A549 (cell line): ENCODE measurements around the gene CSKMT. TPM values are rescaled to one million over a fixed set of nuclear protein-coding genes. Genes with fewer than 3 reads are reported as not detected.

Source experiments
- ATAC-seq, 2 experiments: fragments of 200-7000 bp in 1 of 2; fragments of >200 bp in 1 of 2; cut with Nextera tagmentation in 1 of 2; cut with Tn5 transposase in 1 of 2; 3 replicates each; pipeline versions ENCODE4 v1.8.0 to v1.9.1; 2018 to 2020; ENCODE audit warnings: mild to moderate bottlenecking in 1 of 2, moderate library complexity in 1 of 2
- CTCF ChIA-PET: fragments of 300-600 bp; sonication (Branson Sonifier 250); formaldehyde crosslinking; extraction: SDS; loops from one replicate; lab custom pipeline; 2021; ENCODE audit warnings: antibody characterized with exemption, inconsistent platforms; lab: Yijun Ruan, JAX
- POLR2A ChIA-PET: fragments of 350-600 bp; formaldehyde crosslinking; extraction: SDS; loops from one replicate; lab custom pipeline; 2021; ENCODE audit warnings: antibody characterized with exemption, inconsistent platforms; lab: Yijun Ruan, JAX
- DNase-seq, 2 experiments: peaks; one replicate each; pipeline versions ENCODE4 v3.0.0 to v3.0.0-alpha.2; 2011 to 2016; ENCODE audit warnings: low read depth in 1 of 2, low spot score in 1 of 2
- FAIRE-seq: peaks from 2 replicates; lab custom pipeline; 2011; peaks lifted over from hg19 to GRCh38; lab: Jason Lieb, UNC
- H3K27ac ChIP-seq, 2 experiments: fragments of >200 bp; sonication (Bioruptor Twin); formaldehyde crosslinking; 3 replicates each; pipeline ENCODE4 v1.5.1; 2016 to 2017
- H3K4me1 ChIP-seq: fragments of >200 bp; sonication (Bioruptor Twin); formaldehyde crosslinking; 3 replicates; pipeline ENCODE4 v1.6.1; 2016
- H3K4me2 ChIP-seq: fragments of >200 bp; sonication (Bioruptor Twin); formaldehyde crosslinking; 3 replicates; pipeline ENCODE4 v1.6.1; 2016
- H3K4me3 ChIP-seq: fragments of >200 bp; sonication (Bioruptor Twin); formaldehyde crosslinking; 3 replicates; pipeline ENCODE4 v1.5.1; 2016
- H3K9me3 ChIP-seq: fragments of >200 bp; sonication (Bioruptor Twin); formaldehyde crosslinking; 3 replicates; pipeline ENCODE4 v1.6.1; 2016
- BCL3 ChIP-seq: fragments of >200 bp; sonication (Bioruptor Twin); formaldehyde crosslinking; IDR thresholded peaks from 3 replicates; pipeline ENCODE4 v1.6.1; 2016
- CEBPB ChIP-seq, 2 experiments: fragments of >200 bp in 1 of 2; sonication (Bioruptor Twin) in 1 of 2; formaldehyde crosslinking in 1 of 2; IDR thresholded peaks; 2 replicates each; pipeline ENCODE4 v1.6.1; 2012 to 2016
- CHD2 ChIP-seq: fragments of 150-350 bp; IDR thresholded peaks from 2 replicates; pipeline ENCODE4 v1.6.1; 2014; ENCODE audit warnings: low read length; ENCODE audit not compliant: partially characterized antibody
- CHD4 ChIP-seq: fragments of 200-600 bp; sonication (generic); IDR thresholded peaks from 2 replicates; pipeline ENCODE4 v1.6.1; 2016; ENCODE audit warnings: antibody characterized with exemption, mild to moderate bottlenecking, borderline replicate concordance
- E2F6 ChIP-seq: IDR thresholded peaks from 2 replicates; pipeline ENCODE4 v1.6.1; 2012; ENCODE audit warnings: low read depth, borderline replicate concordance
- EHF ChIP-seq: fragments of 250-450 bp; sonication (Bioruptor Pico); IDR thresholded peaks from 2 replicates; pipeline ENCODE4 v1.5.0; 2020; ENCODE audit warnings: mild to moderate bottlenecking
- EP300 ChIP-seq, 2 experiments: fragments of >200 bp; sonication (Bioruptor Twin); formaldehyde crosslinking; IDR thresholded peaks; 2 replicates in 1 of 2; 3 replicates in 1 of 2; pipeline ENCODE4 v1.6.1; 2016 to 2017
- FOSL2 ChIP-seq, 2 experiments: fragments of 450-650 bp in 1 of 2; fragments of >200 bp in 1 of 2; sonication (Bioruptor Twin) in 1 of 2; formaldehyde crosslinking; IDR thresholded peaks; 2 replicates each; pipeline versions ENCODE4 v1.5.0 to v1.6.1; 2016 to 2020; ENCODE audit warnings: mild to moderate bottlenecking in 1 of 2, moderate library complexity in 1 of 2
- GATA3 ChIP-seq: IDR thresholded peaks from 2 replicates; pipeline ENCODE4 v1.6.1; 2012; ENCODE audit warnings: borderline replicate concordance
- HOXA7 ChIP-seq: fragments of 250-450 bp; sonication (Bioruptor Pico); IDR thresholded peaks from 2 replicates; pipeline ENCODE4 v1.5.0; 2020; ENCODE audit warnings: mild to moderate bottlenecking, moderate library complexity
- HOXB13 ChIP-seq: fragments of 250-450 bp; sonication (Bioruptor Pico); IDR thresholded peaks from 2 replicates; pipeline ENCODE4 v1.5.0; 2020; ENCODE audit warnings: low read depth, mild to moderate bottlenecking, moderate library complexity
- HOXB5 ChIP-seq: fragments of 250-450 bp; sonication (Bioruptor Pico); IDR thresholded peaks from 2 replicates; pipeline ENCODE4 v1.5.0; 2020; ENCODE audit warnings: mild to moderate bottlenecking, moderate library complexity
- JUN ChIP-seq, 2 experiments: fragments of >200 bp; sonication (Bioruptor Twin); formaldehyde crosslinking; IDR thresholded peaks; 2 replicates in 1 of 2; 3 replicates in 1 of 2; pipeline ENCODE4 v1.6.1; 2016 to 2017
- KDM5A ChIP-seq: fragments of 200-600 bp; sonication (generic); IDR thresholded peaks from 2 replicates; pipeline ENCODE4 v1.6.1; 2016; ENCODE audit warnings: antibody characterized with exemption, mild to moderate bottlenecking
- NPAS2 ChIP-seq: fragments of 250-450 bp; sonication (Bioruptor Pico); IDR thresholded peaks from 2 replicates; pipeline ENCODE4 v1.8.0; 2022; ENCODE audit warnings: mild to moderate bottlenecking, moderate library complexity, borderline replicate concordance
- PHF8 ChIP-seq: fragments of 200-600 bp; sonication (generic); IDR thresholded peaks from 2 replicates; pipeline ENCODE4 v1.6.1; 2016; ENCODE audit warnings: low read depth, mild to moderate bottlenecking, antibody characterized with exemption, moderate library complexity, borderline replicate concordance
- POLR2A ChIP-seq: IDR thresholded peaks from 2 replicates; pipeline ENCODE4 v1.6.1; 2012; ENCODE audit warnings: mild to moderate bottlenecking, low read length
- POLR2AphosphoS2 ChIP-seq: conservative IDR thresholded peaks from 2 replicates; pipeline ENCODE4 v1.6.1; 2012; ENCODE audit warnings: low read length, improper control_type of control experiment, inconsistent platforms
- RFX5 ChIP-seq: fragments of 450-650 bp; IDR thresholded peaks from 2 replicates; pipeline ENCODE4 v1.7.1; 2014; ENCODE audit warnings: antibody characterized with exemption, mild to moderate bottlenecking, moderate library complexity
- TFCP2L1 ChIP-seq: fragments of 250-450 bp; sonication (Bioruptor Pico); IDR thresholded peaks from 2 replicates; pipeline ENCODE4 v1.5.0; 2021; ENCODE audit warnings: mild to moderate bottlenecking
- TP53 ChIP-seq: fragments of 250-450 bp; sonication (Bioruptor Pico); IDR thresholded peaks from 2 replicates; pipeline ENCODE4 v1.5.0; 2021; ENCODE audit warnings: mild to moderate bottlenecking, moderate library complexity
- ZC3H11A ChIP-seq: fragments of 450-650 bp; IDR thresholded peaks from 2 replicates; pipeline ENCODE4 v1.6.1; 2014; ENCODE audit warnings: antibody characterized with exemption, mild to moderate bottlenecking
- WGBS: methylation state at CpG from one replicate; pipeline ENCODE4 v1.1.6; 2017; ENCODE audit errors: missing lambda C conversion rate; 5-methylcytosine and 5-hydroxymethylcytosine counted together
- polyA plus RNA-seq, 4 experiments: library from polyadenylated mRNA; depleted of rRNA in 3 of 4; stranded (reverse); fragments of >200 nt; fragmentation: RNase III in 1 of 4; extraction: RNeasy Plus Mini Kit Qiagen cat#74134 plus additional on column Dnase treatment in 1 of 4; gene quantifications; 2 replicates in 3 of 4; 3 replicates in 1 of 4; pipeline ENCODE4 v1.2.3, GENCODE V29; 2011 to 2017
- TF ChIP-seq, protein P1 (sequence below): fragments of 250-450 bp; sonication (Bioruptor Pico); IDR thresholded peaks from 2 replicates; pipeline ENCODE4 v1.5.0; 2021; ENCODE audit warnings: mild to moderate bottlenecking, moderate library complexity, borderline replicate concordance
- TF ChIP-seq, protein P2 (sequence below): fragments of >200 bp; sonication (Bioruptor Twin); formaldehyde crosslinking; IDR thresholded peaks from 2 replicates; pipeline ENCODE4 v1.6.1; 2016
- TF ChIP-seq, protein P3 (sequence below): fragments of >200 bp; sonication (Bioruptor Twin); formaldehyde crosslinking; IDR thresholded peaks from 3 replicates; pipeline ENCODE4 v1.5.1; 2016
- TF ChIP-seq, protein P4 (sequence below): IDR thresholded peaks from 2 replicates; pipeline ENCODE4 v1.6.1; 2012

The CSKMT gene
- polyA plus RNA-seq, 2 of the 4 experiments (the other 2 are of a cell fraction) = 5.7 to 14.3 TPM

GRCh38 chr11:62645671-62645945 is 19.5 kb upstream of the CSKMT start:
- Histone ChIP-seq H3K4me3 (peak overlapping the region; percentile 79), H3K27ac (peak overlapping the region; percentile 94 to 97), H3K4me2 (peak overlapping the region; percentile 96)
- no peak for FAIRE-seq
- POLR2A ChIA-PET = interaction anchor here (0.7 to 2.0 kb wide), 6 partner anchors 10 to 82 kb away, joined by 3 to 35 read pairs (median 12); partner anchors contain the start of genes B3GAT3, C11orf98, CSKMT and HNRNPUL2
- TF ChIP-seq CHD4 (no peak), NPAS2 (CRISPR knock-in tag) (no peak), CEBPB (IDR thresholded peaks at IDR 0.05) (no peak), POLR2AphosphoS2 (no peak), HOXB5 (CRISPR knock-in tag) (no peak), TP53 (CRISPR knock-in tag) (no peak), BCL3 (no peak), EHF (no peak), EP300 (IDR thresholded peaks at IDR 0.05) (no peak), CHD2 (no peak), E2F6 (no peak), KDM5A (no peak), PHF8 (no peak)
- TF ChIP-seq, all 56 proteins: peak for 0
- CTCF ChIA-PET = interaction anchor here (0.7 to 1.6 kb wide), 5 partner anchors 11 to 266 kb away, joined by 3 to 6 read pairs (median 3); partner anchors contain the start of gene EML3
- 28% methylated on average over 11 of the region's 11 CpGs for WGBS
- H3K4me1 ChIP-seq = peaks cover 15% of the 10 kb centered on the region
- no peaks in the 10 kb centered on the region for H3K9me3 ChIP-seq
- ATAC-seq (peak in 1 of 2 experiments; percentile 2; a peak in 3 of 6 replicates), DNase-seq (no peak)

GRCh38 chr11:62645946-62646824 is 18.9 kb upstream of the CSKMT start, which contains the start of gene GANAB:
TSS of gene GANAB (minus strand) at chr11:62646613. CDS start at chr11:62646599, 14 bp downstream.
- FAIRE-seq (no peak), DNase-seq (peak; percentile 97 to 99), ATAC-seq (peak; percentile 97 to 99)
- CTCF ChIA-PET = interaction anchor here (0.7 to 1.6 kb wide), 7 partner anchors 10 to 266 kb away, joined by 3 to 6 read pairs (median 3); partner anchors contain the start of genes C11orf98, CSKMT and EML3
- WGBS = 2% methylated on average over 57 of the region's 73 CpGs
- Histone ChIP-seq H3K27ac (peak within 1 kb of the TSS; percentile 94 to 97), H3K4me3 (peak within 1 kb of the TSS; percentile 79), H3K4me1 (peaks cover 11% of the 10 kb centered on the region), H3K9me3 (no peaks in the 10 kb centered on the region), H3K4me2 (peak within 1 kb of the TSS; percentile 96)
- POLR2A ChIA-PET = interaction anchor here (0.6 to 2.0 kb wide), 11 partner anchors 9 to 108 kb away, joined by 3 to 35 read pairs (median 6); partner anchors contain the start of genes B3GAT3, C11orf98, CSKMT and HNRNPUL2
- TF ChIP-seq PHF8 = peak; percentile 85; the same call in 1 of the 2 replicates
- TF ChIP-seq JUN (IDR thresholded peaks at IDR 0.05) = peak; percentile 80 to 95
- TF ChIP-seq, protein P1, sequence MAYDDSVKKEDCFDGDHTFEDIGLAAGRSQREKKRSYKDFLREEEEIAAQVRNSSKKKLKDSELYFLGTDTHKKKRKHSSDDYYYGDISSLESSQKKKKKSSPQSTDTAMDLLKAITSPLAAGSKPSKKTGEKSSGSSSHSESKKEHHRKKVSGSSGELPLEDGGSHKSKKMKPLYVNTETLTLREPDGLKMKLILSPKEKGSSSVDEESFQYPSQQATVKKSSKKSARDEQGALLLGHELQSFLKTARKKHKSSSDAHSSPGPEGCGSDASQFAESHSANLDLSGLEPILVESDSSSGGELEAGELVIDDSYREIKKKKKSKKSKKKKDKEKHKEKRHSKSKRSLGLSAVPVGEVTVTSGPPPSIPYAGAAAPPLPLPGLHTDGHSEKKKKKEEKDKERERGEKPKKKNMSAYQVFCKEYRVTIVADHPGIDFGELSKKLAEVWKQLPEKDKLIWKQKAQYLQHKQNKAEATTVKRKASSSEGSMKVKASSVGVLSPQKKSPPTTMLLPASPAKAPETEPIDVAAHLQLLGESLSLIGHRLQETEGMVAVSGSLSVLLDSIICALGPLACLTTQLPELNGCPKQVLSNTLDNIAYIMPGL = no peak
- TF ChIP-seq KDM5A = peak; percentile 83
- peak; percentile 92; the same call in 2 of the 3 replicates for TF ChIP-seq BCL3
- peak; percentile 50; the same call in 1 of the 2 replicates for TF ChIP-seq GATA3
- 0 out of 2 replicates have a peak, but pooled peaks have one; percentile 27 for TF ChIP-seq RFX5
- TF ChIP-seq TFCP2L1 (CRISPR knock-in tag) = no peak
- 0 out of 2 replicates have a peak, but pooled peaks have one; percentile 14 for TF ChIP-seq HOXB13
- peak; percentile 89 for TF ChIP-seq POLR2A
- TF ChIP-seq NPAS2 (CRISPR knock-in tag) = no peak
- TF ChIP-seq, protein P2, sequence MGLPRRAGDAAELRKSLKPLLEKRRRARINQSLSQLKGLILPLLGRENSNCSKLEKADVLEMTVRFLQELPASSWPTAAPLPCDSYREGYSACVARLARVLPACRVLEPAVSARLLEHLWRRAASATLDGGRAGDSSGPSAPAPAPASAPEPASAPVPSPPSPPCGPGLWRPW = no peak
- TF ChIP-seq, protein P3, sequence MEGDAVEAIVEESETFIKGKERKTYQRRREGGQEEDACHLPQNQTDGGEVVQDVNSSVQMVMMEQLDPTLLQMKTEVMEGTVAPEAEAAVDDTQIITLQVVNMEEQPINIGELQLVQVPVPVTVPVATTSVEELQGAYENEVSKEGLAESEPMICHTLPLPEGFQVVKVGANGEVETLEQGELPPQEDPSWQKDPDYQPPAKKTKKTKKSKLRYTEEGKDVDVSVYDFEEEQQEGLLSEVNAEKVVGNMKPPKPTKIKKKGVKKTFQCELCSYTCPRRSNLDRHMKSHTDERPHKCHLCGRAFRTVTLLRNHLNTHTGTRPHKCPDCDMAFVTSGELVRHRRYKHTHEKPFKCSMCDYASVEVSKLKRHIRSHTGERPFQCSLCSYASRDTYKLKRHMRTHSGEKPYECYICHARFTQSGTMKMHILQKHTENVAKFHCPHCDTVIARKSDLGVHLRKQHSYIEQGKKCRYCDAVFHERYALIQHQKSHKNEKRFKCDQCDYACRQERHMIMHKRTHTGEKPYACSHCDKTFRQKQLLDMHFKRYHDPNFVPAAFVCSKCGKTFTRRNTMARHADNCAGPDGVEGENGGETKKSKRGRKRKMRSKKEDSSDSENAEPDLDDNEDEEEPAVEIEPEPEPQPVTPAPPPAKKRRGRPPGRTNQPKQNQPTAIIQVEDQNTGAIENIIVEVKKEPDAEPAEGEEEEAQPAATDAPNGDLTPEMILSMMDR = no peak
- no peak for TF ChIP-seq ZC3H11A
- TF ChIP-seq HOXA7 = no peak
- TF ChIP-seq, protein P4, sequence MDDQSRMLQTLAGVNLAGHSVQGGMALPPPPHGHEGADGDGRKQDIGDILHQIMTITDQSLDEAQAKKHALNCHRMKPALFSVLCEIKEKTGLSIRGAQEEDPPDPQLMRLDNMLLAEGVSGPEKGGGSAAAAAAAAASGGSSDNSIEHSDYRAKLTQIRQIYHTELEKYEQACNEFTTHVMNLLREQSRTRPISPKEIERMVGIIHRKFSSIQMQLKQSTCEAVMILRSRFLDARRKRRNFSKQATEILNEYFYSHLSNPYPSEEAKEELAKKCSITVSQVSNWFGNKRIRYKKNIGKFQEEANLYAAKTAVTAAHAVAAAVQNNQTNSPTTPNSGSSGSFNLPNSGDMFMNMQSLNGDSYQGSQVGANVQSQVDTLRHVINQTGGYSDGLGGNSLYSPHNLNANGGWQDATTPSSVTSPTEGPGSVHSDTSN = peak; percentile 80
- TF ChIP-seq FOSL2 (IDR thresholded peaks at IDR 0.05) = no peak
- 0 out of 2 replicates have a peak, but pooled peaks have one; percentile 7 for TF ChIP-seq FOSL2 (CRISPR knock-in tag; IDR thresholded peaks at IDR 0.05)
